Measurements from ENCODE around the gene ABLIM1.
"Not testable (repeated sequence)": the region's sequence is repeated elsewhere in the genome, so short reads cannot be mapped to it uniquely, and the experiment has no call there.

The ABLIM1 gene

DNA sequence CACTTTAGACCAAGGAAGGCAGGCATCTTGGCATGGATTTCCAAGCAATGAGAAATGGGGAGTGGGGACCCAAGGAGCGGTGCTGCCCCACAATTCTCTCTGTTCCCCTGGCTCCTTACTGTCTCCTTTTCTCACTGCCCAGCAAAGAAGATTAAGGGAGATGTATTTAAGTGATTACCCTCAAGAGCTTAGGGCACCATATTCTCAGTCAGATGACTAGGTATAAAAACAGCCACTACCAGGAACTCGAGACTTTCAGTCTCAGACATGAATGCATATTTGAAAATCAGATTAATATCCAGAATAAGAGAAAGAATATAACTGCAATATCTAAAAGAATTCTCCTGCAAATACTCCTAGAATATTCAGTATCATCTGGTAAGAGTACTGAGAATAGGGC, at the start of gene ABLIM1:
Gene ABLIM1 (minus strand): TSS at position 101 of the 400 bp plus-strand sequence. CDS start 75 bp downstream, at position 26.
- no peak for DNase-seq

DNA sequence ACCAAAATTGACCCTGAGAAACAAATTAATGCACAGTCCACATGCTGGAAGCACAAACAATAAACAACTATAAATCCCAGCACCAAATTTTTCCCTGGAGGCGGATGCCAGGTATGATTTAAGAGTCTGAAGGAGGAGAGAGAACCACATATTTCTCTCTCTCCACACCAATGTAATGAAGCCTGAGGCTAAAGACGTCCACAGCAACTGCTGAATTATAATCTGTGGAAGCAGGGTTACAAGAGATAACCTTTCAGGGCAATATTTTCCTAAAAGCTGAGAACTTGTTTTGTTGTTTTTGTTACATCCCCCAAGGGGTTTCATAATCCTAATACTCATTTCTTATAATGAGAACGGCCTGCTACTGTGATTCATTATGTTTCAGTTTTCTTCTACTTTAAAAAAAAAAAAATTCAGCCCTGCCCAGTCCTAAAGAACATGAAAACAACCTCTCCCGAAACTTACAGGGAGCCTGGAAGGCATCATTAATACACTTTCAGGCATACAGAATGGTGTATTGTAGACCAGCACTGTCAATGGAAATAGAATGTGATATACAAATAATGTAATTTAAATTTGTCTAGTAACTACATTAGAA, 48.5 kb upstream of the ABLIM1 start:
- DNase-seq = no peak

DNA sequence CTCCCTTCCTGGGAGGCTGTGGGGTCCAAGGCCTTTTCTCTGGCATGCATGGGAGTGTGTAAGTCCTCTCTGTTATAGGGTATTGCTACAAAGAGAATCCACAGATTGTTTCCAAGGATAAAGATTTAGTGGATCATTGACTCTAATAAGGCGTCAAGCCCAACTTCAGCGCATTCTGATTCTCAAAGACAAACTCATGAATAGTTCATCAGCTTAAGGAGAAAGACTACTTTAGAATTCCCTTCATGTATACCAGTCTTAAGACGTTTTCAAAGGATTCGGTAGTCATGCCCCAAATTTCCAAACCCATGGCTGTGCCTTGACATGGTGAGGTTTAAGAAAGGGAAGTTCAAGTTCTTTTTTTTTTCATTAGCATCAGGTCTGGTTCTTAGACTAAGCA, 46.6 kb upstream of the ABLIM1 start:
- no peak for DNase-seq

- DNase-seq = peak; percentile 10 to 22
Observed at GRCh38 chr10:114703377-114704107, 45.5 kb upstream of the ABLIM1 start.

DNA sequence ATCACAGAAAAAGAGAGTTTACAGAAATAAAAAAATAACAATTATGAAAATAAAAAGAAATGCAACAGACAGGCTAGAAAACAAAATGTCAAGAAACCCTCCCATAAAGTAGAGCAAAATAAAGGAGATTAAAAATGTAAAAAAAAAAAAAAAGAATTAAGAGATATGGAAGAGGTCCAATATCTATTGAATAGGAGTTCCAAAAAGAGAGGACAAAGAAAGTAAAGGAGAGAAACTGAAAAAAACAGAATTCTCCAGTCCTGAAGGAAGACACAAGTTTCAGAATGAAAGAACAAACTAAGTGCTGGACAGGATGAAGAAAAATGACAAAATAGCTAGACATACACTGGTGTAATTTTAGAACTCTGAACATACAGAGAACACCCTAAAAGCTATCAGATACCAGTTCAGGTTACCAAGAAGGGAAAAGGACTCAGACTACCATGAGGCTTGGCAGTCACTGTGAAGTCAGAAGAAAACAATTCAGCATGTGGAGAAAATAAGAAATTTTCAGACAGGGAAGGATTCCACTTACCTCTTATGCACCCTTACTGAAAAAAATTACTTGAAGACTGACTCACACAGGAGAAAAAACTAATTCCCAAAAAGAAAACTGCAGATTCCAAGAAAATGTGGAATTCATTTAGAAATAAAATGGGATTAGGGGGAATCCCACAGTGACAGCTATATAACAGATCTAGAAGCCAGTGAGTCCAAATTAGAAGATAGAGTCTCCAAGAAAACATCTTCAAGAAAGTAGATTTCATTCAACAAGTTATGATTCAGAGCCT, 40.4 kb upstream of the ABLIM1 start:
- no peak for DNase-seq

DNA sequence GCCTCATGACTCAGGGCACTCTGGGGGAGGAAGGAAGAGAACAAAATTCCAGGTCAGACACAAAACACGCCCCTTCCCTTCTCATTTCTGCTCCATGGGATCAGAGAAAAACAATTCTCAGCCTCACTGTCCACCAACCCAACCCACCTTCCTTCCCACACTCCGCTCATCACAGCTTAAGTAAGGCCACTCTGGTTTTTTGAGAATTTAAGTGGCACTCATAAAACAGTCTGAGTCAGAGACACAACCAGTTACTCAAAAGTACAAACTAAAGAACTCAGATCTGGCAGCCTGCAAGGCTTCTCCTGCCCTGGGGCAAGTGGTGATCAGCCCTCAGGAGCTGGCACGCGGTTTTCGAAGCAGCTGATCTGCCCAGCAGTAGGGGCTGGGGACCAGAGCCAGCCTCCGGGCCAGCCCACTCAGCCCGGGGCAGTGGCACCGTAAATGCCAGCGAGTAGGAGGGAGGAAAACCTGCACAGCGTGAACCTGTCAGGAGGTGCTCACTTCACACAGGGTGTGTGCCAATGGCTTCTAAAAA, 39.1 kb upstream of the ABLIM1 start:
- DNase-seq = no peak

- DNase-seq = not testable (repeated sequence)
Observed at GRCh38 chr10:114696301-114696700, 38.2 kb upstream of the ABLIM1 start.

DNA sequence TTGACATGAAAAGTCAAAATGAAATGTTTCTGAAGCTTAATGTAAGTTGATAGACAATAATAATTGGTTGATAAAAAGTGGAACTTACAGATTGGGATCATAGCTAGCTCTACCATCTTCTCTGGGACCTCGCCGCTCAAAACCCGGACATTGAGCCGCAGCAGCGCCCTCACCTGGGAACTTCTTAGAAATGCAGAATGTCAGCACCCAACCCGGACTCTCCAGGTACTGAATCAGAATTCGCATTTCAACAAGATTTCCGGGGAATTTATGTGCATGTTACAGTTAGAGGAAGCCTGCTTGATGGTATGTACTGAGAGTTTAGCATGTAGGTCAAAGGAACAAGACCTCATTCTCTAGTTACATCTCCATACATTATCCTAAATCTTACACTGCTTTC, 36.7 kb upstream of the ABLIM1 start:
- no peak for DNase-seq

- no peak for DNase-seq
Observed at GRCh38 chr10:114694062-114694461, 36.0 kb upstream of the ABLIM1 start.

- DNase-seq = no peak
Observed at GRCh38 chr10:114691442-114691941, 33.4 kb upstream of the ABLIM1 start.

GRCh38 chr10:114688786-114689185, 30.7 kb upstream of the ABLIM1 start:
- DNase-seq = no peak

- no peak for DNase-seq
Observed at GRCh38 chr10:114687459-114687858, 29.4 kb upstream of the ABLIM1 start.

DNA sequence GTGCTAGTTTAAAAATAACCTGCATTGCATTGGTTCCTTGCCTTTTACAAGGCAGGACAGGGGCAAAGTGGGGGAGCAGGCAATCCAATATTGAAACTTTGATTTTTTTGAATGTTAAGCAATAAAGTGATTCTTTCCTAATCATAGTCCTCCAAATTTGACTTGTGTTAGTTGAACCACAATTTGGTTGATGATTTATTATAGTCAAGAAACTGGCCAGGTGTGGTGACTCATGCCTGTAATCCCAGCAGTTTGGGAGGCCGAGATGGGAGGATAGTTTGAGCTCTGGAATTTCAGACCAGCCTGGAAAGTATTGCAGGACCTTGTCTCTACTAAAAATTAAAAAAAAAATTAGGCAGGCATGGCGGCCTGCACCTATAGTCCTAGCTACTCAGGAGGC, 27.9 kb upstream of the ABLIM1 start:
- no peak for DNase-seq

GRCh38 chr10:114685456-114685855, 27.4 kb upstream of the ABLIM1 start:
- DNase-seq = no peak

DNA sequence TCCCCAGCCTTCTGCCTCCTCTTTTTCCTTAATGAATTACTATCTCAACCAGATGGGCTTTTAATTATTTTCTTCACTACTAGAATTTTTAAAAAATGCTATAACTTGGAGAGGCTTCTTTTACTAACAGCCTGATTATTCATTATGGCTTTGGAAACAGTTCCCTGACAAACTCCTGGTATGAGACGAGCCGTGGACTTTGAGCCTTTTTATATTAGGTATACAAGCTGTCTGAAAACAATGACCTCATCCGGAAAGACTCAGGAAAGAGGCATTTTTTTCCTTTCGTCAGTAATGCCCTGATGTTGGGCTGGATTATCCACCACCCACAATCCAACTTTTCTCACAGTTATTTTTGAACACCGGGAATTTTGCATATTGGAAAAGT, 26.7 kb upstream of the ABLIM1 start:
- DNase-seq = no peak

- no peak for DNase-seq
Observed at GRCh38 chr10:114684084-114684821, 26.2 kb upstream of the ABLIM1 start.

- DNase-seq = no peak
Observed at GRCh38 chr10:114683593-114683992, 25.5 kb upstream of the ABLIM1 start.

GRCh38 chr10:114683162-114683561, 25.1 kb upstream of the ABLIM1 start:
- DNase-seq = no peak

- DNase-seq = no peak
Observed at GRCh38 chr10:114682532-114682931, 24.5 kb upstream of the ABLIM1 start.

GRCh38 chr10:114682121-114682520, 24.0 kb upstream of the ABLIM1 start:
- no peak for DNase-seq

GRCh38 chr10:114681542-114681941, 23.5 kb upstream of the ABLIM1 start:
- no peak for DNase-seq

DNA sequence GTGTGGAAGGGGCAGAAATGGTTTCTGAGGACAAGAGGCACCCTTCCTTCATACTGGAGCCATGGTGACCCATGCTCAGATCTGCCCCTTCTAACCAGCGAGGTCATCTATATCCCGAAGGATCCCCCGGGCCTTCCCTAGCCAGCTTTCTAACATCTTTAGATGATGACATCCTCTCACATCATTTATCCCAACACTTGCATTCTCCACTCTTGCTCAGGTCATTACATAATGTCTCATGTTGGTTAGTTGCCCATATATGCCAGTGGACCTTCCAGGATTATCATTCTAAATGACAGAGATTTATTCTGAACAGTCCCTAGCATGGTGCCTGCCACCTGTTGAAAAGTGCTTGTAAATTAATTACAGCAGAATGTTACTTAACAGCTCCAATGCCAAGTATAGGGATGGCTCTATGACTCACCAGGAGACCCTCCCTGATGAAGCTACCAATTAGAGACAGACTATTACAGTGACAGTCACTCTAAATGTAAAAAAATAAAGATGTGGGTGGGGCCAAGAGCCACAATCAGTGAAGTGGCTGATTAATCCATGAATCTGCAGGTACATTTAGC, 22.6 kb upstream of the ABLIM1 start:
- DNase-seq = no peak
